Liver (tissue), 9 donors: ENCODE results near the gene RGS9BP. TPM values are rescaled to one million over a fixed set of nuclear protein-coding genes. Genes with fewer than 3 reads are reported as not detected.

Source experiments
- DNase-seq: peaks from one replicate; pipeline ENCODE4 v3.0.0-alpha.2; 2017; ENCODE audit warnings: low spot score
- H3K27ac ChIP-seq, 2 donors: one replicate each; pipeline ENCODE4 v1.7.0; 2013; ENCODE audit warnings: inconsistent platforms in 2 of 2, low read length in 2 of 2, control low read depth in 1 of 2, low read depth in 1 of 2, mild to moderate bottlenecking in 1 of 2
- H3K27me3 ChIP-seq, 4 donors: one replicate each; pipeline versions ENCODE4 v1.6.1 to v1.7.0; 2013; ENCODE audit warnings: low read length in 3 of 4, inconsistent platforms in 1 of 4, mild to moderate bottlenecking in 1 of 4, moderate library complexity in 1 of 4; ENCODE audit not compliant: control insufficient read depth in 4 of 4, insufficient read depth in 4 of 4
- H3K36me3 ChIP-seq, 4 donors: one replicate each; pipeline versions ENCODE4 v1.6.1 to v1.7.0; 2013; ENCODE audit warnings: low read length in 3 of 4, mild to moderate bottlenecking in 3 of 4, low read depth in 1 of 4, moderate library complexity in 1 of 4; ENCODE audit not compliant: control insufficient read depth in 4 of 4, insufficient read depth in 3 of 4
- H3K4me1 ChIP-seq, 4 donors: one replicate each; pipeline versions ENCODE4 v1.6.1 to v1.7.0; 2013; ENCODE audit warnings: low read length in 3 of 4, mild to moderate bottlenecking in 3 of 4, moderate library complexity in 1 of 4; ENCODE audit not compliant: control insufficient read depth in 4 of 4, insufficient read depth in 4 of 4
- H3K4me3 ChIP-seq, 3 donors: one replicate each; pipeline versions ENCODE4 v1.6.1 to v1.7.0; 2013; ENCODE audit warnings: low read length in 3 of 3, control low read depth in 1 of 3, low read depth in 1 of 3, mild to moderate bottlenecking in 1 of 3
- H3K9ac ChIP-seq, 2 donors: one replicate each; pipeline ENCODE4 v1.7.0; 2013; ENCODE audit warnings: low read length in 2 of 2, mild to moderate bottlenecking in 2 of 2, moderate library complexity in 2 of 2, control low read depth in 1 of 2, low read depth in 1 of 2
- H3K9me3 ChIP-seq, 4 donors: one replicate each; pipeline versions ENCODE4 v1.6.1 to v1.7.0; 2013; ENCODE audit warnings: low read length in 3 of 4; ENCODE audit not compliant: control insufficient read depth in 4 of 4
- EGR1 ChIP-seq, 2 donors: IDR thresholded peaks; 2 replicates each; pipeline ENCODE4 v1.6.1; 2016 to 2018; ENCODE audit warnings: antibody characterized with exemption in 2 of 2, low read depth in 2 of 2
- FOXA1 ChIP-seq: IDR thresholded peaks from 2 replicates; pipeline ENCODE4 v1.6.1; 2016; ENCODE audit warnings: antibody characterized with exemption
- FOXA2 ChIP-seq: IDR thresholded peaks from 2 replicates; pipeline ENCODE4 v1.6.1; 2016; ENCODE audit warnings: antibody characterized with exemption
- GABPA ChIP-seq, 2 donors: IDR thresholded peaks in 1 of 2; conservative IDR thresholded peaks in 1 of 2; 2 replicates each; pipeline ENCODE4 v1.6.1; 2016; ENCODE audit warnings: antibody characterized with exemption in 2 of 2, mild to moderate bottlenecking in 1 of 2, moderate library complexity in 1 of 2
- HNF4G ChIP-seq: IDR thresholded peaks from 2 replicates; pipeline ENCODE4 v1.6.1; 2016; ENCODE audit warnings: antibody characterized with exemption
- JUND ChIP-seq, 2 donors: IDR thresholded peaks; 2 replicates each; pipeline ENCODE4 v1.6.1; 2016; ENCODE audit warnings: antibody characterized with exemption in 2 of 2
- NR2F2 ChIP-seq: IDR thresholded peaks from 2 replicates; pipeline ENCODE4 v1.6.1; 2016; ENCODE audit warnings: antibody characterized with exemption
- RAD21 ChIP-seq, 2 donors: IDR thresholded peaks; 2 replicates each; pipeline ENCODE4 v1.6.1; 2016; ENCODE audit warnings: antibody characterized with exemption in 2 of 2, mild to moderate bottlenecking in 2 of 2
- REST ChIP-seq: IDR thresholded peaks from 2 replicates; pipeline ENCODE4 v1.6.1; 2016; ENCODE audit warnings: antibody characterized with exemption, mild to moderate bottlenecking
- RXRA ChIP-seq, 2 donors: IDR thresholded peaks; 2 replicates each; pipeline ENCODE4 v1.6.1; 2017 to 2018; ENCODE audit warnings: antibody characterized with exemption in 2 of 2, mild to moderate bottlenecking in 1 of 2
- TAF1 ChIP-seq: conservative IDR thresholded peaks from 2 replicates; pipeline ENCODE4 v1.6.1; 2016; ENCODE audit warnings: antibody characterized with exemption, mild to moderate bottlenecking
- ZBTB33 ChIP-seq: IDR thresholded peaks from 2 replicates; pipeline ENCODE4 v1.6.1; 2016; ENCODE audit warnings: antibody characterized with exemption
- WGBS: extraction: QIAGEN DNeasy Blood & Tissue Kit; methylation state at CpG from one replicate; pipeline ENCODE4 v1.1.7; 2013; 5-methylcytosine and 5-hydroxymethylcytosine counted together
- polyA plus RNA-seq, 2 donors: library from polyadenylated mRNA; stranded (reverse) in 1 of 2; unstranded in 1 of 2; fragments of 200-250 nt in 1 of 2; fragments of >200 nt in 1 of 2; fragmentation: Nextera tagmentation in 1 of 2; extraction: Ambion mirVana in 1 of 2; gene quantifications; one replicate each; pipeline versions ENCODE4 v1.2.1 to v1.2.3, GENCODE V29; 2013 to 2015
- total RNA-seq, 2 donors: library from RNA; depleted of rRNA; stranded (reverse); fragments of >200 nt; gene quantifications; one replicate each; pipeline ENCODE4 v1.2.3, GENCODE V29; 2014
- TF ChIP-seq, protein P1 (sequence below): IDR thresholded peaks from 2 replicates; pipeline ENCODE4 v1.6.1; 2016; ENCODE audit warnings: antibody characterized with exemption
- TF ChIP-seq, protein P2 (sequence below): IDR thresholded peaks from 2 replicates; pipeline ENCODE4 v1.6.1; 2016; ENCODE audit warnings: antibody characterized with exemption
- TF ChIP-seq, protein P3 (sequence below): fragments of 150-350 bp; IDR thresholded peaks from 2 replicates; pipeline ENCODE4 v1.5.1; 2017; ENCODE audit warnings: improper control_type of control experiment, low read depth, low read length; ENCODE audit not compliant: missing input control
- donor health status: healthy.
- donor health status: healthy.
- donor health status: healthy.
- donor health status: healthy.
- donor health status: healthy.

RGS9BP gene
- total and polyA plus RNA-seq, 4 donors: under 0.01 to 0.05 (median 0.01) TPM; not detected in 1

DNA sequence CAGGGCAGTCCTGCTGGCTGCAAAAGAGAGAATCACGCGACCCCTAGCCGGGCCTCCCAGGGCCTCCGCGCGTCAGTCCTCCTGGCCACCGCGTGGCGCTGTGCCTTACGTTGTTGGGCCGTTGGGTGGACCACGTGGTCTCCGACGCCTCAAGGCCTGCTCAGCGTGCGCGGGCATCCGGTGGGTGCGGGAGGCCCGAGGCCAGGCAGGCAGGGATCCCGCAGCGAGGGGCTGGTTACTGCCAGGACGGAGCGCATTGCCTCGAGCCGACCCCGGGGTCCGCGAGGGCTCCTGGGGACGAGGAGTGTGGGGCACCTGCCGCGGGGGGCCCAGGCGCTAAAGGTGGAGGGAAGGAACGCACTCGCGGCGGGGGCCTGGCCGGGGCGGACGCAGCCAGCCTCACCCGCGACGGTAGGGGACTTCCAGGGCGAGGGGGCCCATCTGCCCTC, 44.0 kb downstream of the RGS9BP start, which contains the start of gene TDRD12 (continued):
- no peak for TF ChIP-seq JUND (IDR thresholded peaks at IDR 0.05)

GRCh38 chr19:32720216-32720935, 44.7 kb downstream of the RGS9BP start:
- Histone ChIP-seq H3K36me3 (no peaks in the 10 kb centered on the region), H3K4me3 (no peak overlapping the region), H3K9me3 (no peaks in the 10 kb centered on the region), H3K4me1 (no peaks in the 10 kb centered on the region), H3K27me3 (no peaks in the 10 kb centered on the region), H3K9ac (no peak overlapping the region), H3K27ac (no peak overlapping the region)
- TF ChIP-seq FOXA1: no peak
- no peak for TF ChIP-seq REST
- TF ChIP-seq, protein P1, sequence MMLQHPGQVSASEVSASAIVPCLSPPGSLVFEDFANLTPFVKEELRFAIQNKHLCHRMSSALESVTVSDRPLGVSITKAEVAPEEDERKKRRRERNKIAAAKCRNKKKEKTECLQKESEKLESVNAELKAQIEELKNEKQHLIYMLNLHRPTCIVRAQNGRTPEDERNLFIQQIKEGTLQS: no peak
- TF ChIP-seq TAF1: no peak
- TF ChIP-seq NR2F2: no peak
- TF ChIP-seq GABPA (IDR thresholded peaks at IDR 0.05 in 1 of 2, conservative IDR thresholded peaks at IDR 0.05 in 1 of 2): no peak
- no peak for TF ChIP-seq EGR1 (IDR thresholded peaks at IDR 0.05; ENCODE audit: low read depth in 2 of 2)
- TF ChIP-seq ZBTB33: no peak
- TF ChIP-seq FOXA2: no peak
- TF ChIP-seq RAD21 (IDR thresholded peaks at IDR 0.05): no peak
- TF ChIP-seq, protein P2, sequence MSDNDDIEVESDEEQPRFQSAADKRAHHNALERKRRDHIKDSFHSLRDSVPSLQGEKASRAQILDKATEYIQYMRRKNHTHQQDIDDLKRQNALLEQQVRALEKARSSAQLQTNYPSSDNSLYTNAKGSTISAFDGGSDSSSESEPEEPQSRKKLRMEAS: no peak
- TF ChIP-seq HNF4G: no peak
- TF ChIP-seq, protein P3, sequence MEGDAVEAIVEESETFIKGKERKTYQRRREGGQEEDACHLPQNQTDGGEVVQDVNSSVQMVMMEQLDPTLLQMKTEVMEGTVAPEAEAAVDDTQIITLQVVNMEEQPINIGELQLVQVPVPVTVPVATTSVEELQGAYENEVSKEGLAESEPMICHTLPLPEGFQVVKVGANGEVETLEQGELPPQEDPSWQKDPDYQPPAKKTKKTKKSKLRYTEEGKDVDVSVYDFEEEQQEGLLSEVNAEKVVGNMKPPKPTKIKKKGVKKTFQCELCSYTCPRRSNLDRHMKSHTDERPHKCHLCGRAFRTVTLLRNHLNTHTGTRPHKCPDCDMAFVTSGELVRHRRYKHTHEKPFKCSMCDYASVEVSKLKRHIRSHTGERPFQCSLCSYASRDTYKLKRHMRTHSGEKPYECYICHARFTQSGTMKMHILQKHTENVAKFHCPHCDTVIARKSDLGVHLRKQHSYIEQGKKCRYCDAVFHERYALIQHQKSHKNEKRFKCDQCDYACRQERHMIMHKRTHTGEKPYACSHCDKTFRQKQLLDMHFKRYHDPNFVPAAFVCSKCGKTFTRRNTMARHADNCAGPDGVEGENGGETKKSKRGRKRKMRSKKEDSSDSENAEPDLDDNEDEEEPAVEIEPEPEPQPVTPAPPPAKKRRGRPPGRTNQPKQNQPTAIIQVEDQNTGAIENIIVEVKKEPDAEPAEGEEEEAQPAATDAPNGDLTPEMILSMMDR: no peak
- no peak for TF ChIP-seq RXRA (IDR thresholded peaks at IDR 0.05)
- WGBS: 95% methylated on average over 22 of the region's 22 CpGs
- no peak for DNase-seq
